ENCODE results near the gene NCAM1.

- TF ChIP-seq CTCF (IDR thresholded peaks at IDR 0.05) (no peak), POLR2A (IDR thresholded peaks at IDR 0.05) (no peak)
These were observed 65.6 kb downstream of the NCAM1 start for GRCh38 chr11:113026778-113027177.
